Measurements from ENCODE around the gene CPEB3.
A peak's percentile ranks its signal among the peaks of the same experiment; 100 is the strongest.

Gene CPEB3

GRCh38 chr10:92213049-92213448, 77.8 kb downstream of the CPEB3 start:
- DNase-seq (ENCODE audit: low read depth), result no peak

- DNase-seq (ENCODE audit: low read depth), result peak; percentile 33
Observed at GRCh38 chr10:92208736-92209135, 82.1 kb downstream of the CPEB3 start.

- DNase-seq (ENCODE audit: low read depth), result no peak
Observed at GRCh38 chr10:92208157-92208720, 82.6 kb downstream of the CPEB3 start.

- DNase-seq (ENCODE audit: low read depth), result no peak
Observed at GRCh38 chr10:92207061-92207460, 83.8 kb downstream of the CPEB3 start.

GRCh38 chr10:92203919-92204623, 86.8 kb downstream of the CPEB3 start:
- DNase-seq (ENCODE audit: low read depth), result no peak

GRCh38 chr10:92202536-92202935, 88.3 kb downstream of the CPEB3 start:
- no peak for DNase-seq (ENCODE audit: low read depth)

GRCh38 chr10:92200564-92200963, 90.3 kb downstream of the CPEB3 start:
- DNase-seq (ENCODE audit: low read depth), result no peak

- DNase-seq (ENCODE audit: low read depth), result no peak
Observed at GRCh38 chr10:92187101-92187500, 103.8 kb downstream of the CPEB3 start.

- DNase-seq (ENCODE audit: low read depth), result no peak
Observed at GRCh38 chr10:92184977-92185376, 105.9 kb downstream of the CPEB3 start.

GRCh38 chr10:92183199-92183598, 107.7 kb downstream of the CPEB3 start:
- no peak for DNase-seq (ENCODE audit: low read depth)

GRCh38 chr10:92181575-92181974, 109.3 kb downstream of the CPEB3 start:
- DNase-seq (ENCODE audit: low read depth), result no peak

- no peak for DNase-seq (ENCODE audit: low read depth)
Observed at GRCh38 chr10:92180399-92180798, 110.5 kb downstream of the CPEB3 start.

- DNase-seq (ENCODE audit: low read depth), result no peak
Observed at GRCh38 chr10:92177546-92177945, 113.3 kb downstream of the CPEB3 start.

GRCh38 chr10:92175164-92175563, 115.7 kb downstream of the CPEB3 start:
- DNase-seq (ENCODE audit: low read depth), result no peak

GRCh38 chr10:92173996-92174395, 116.9 kb downstream of the CPEB3 start:
- no peak for DNase-seq (ENCODE audit: low read depth)

GRCh38 chr10:92164036-92164696, 126.7 kb downstream of the CPEB3 start:
- peak; percentile 13 for DNase-seq (ENCODE audit: low read depth)

- no peak for DNase-seq (ENCODE audit: low read depth)
Observed at GRCh38 chr10:92162541-92162940, 128.3 kb downstream of the CPEB3 start.

- no peak for DNase-seq (ENCODE audit: low read depth)
Observed at GRCh38 chr10:92156874-92157773, 133.8 kb downstream of the CPEB3 start.

GRCh38 chr10:92150823-92151222, 140.1 kb downstream of the CPEB3 start:
- no peak for DNase-seq (ENCODE audit: low read depth)

- no peak for DNase-seq (ENCODE audit: low read depth)
Observed at GRCh38 chr10:92149261-92149660, 141.6 kb downstream of the CPEB3 start.

- DNase-seq (ENCODE audit: low read depth), result no peak
Observed at GRCh38 chr10:92146781-92147180, 144.1 kb downstream of the CPEB3 start.

GRCh38 chr10:92146107-92146506, 144.8 kb downstream of the CPEB3 start:
- no peak for DNase-seq (ENCODE audit: low read depth)

All from stromal cell of bone marrow (primary cell).